OCI-LY3 (cell line): ENCODE data around the gene GIPC2.

Experiments used
- CTCF ChIP-seq: fragments of 200-600, 300-600 bp; sonication (generic); IDR thresholded peaks from 2 replicates; pipeline ENCODE4 v1.5.1; 2014; ENCODE audit warnings: antibody characterized with exemption, low read length, low read depth
- EZH2phosphoT487 ChIP-seq: fragments of 200-600 bp; shearing (Covaris generic); IDR thresholded peaks from 2 replicates; pipeline ENCODE4 v1.6.1; 2018; ENCODE audit warnings: antibody characterized with exemption, mixed run types, low read depth

DNA sequence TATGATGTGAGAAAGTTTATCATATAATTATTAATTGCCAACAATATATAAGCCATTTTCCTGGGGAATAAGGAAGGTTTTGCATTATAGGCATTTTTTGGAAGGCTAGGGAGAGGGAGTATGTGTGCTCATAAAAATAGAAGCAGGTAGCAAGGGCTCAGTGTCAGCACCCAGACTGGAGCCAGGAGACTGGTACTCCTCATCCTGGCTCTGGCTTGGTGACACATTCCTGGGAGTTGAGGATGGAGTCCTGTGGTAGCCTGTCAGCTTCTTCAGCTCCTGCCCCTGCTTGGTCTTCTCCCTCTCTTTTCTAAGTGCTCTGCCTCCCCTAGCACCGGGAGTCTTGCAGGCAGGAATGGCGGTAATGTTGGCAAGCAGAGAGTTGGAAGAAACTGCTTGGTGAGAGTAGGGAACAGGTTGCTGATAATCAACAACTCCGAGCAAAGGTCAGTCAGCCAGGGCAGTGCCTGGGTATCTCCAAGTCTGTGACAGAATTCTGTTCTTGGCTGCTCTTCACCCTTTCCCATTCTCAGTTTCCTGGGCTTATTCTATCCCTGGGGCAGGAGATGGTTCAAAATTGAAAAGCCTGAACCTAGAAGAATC is 23.0 kb downstream of the GIPC2 start:
- TF ChIP-seq CTCF (no peak), EZH2phosphoT487 (no peak)
